Endometrial microvascular endothelial cells (primary cell): ENCODE results near the gene PSMB3. TPM values are rescaled to one million over a fixed set of nuclear protein-coding genes. Genes with fewer than 3 reads are reported as not detected.

Experiments
- in situ Hi-C: cut with HindIII; loops from 2 replicates; pipeline ENCODE4 v1.10.0; 2017; ENCODE audit warnings: low sequenced_read_pairs, low pct_unique_long_range_greater_than_20kb; ENCODE audit errors: inconsistent ontology term
- total RNA-seq: library from RNA; depleted of rRNA; stranded (reverse); fragments of >200 nt; gene quantifications from one replicate; pipeline ENCODE4 v1.2.3, GENCODE V29; 2015; ENCODE audit errors: inconsistent ontology term

PSMB3 gene
- total RNA-seq, result 303 TPM

DNA sequence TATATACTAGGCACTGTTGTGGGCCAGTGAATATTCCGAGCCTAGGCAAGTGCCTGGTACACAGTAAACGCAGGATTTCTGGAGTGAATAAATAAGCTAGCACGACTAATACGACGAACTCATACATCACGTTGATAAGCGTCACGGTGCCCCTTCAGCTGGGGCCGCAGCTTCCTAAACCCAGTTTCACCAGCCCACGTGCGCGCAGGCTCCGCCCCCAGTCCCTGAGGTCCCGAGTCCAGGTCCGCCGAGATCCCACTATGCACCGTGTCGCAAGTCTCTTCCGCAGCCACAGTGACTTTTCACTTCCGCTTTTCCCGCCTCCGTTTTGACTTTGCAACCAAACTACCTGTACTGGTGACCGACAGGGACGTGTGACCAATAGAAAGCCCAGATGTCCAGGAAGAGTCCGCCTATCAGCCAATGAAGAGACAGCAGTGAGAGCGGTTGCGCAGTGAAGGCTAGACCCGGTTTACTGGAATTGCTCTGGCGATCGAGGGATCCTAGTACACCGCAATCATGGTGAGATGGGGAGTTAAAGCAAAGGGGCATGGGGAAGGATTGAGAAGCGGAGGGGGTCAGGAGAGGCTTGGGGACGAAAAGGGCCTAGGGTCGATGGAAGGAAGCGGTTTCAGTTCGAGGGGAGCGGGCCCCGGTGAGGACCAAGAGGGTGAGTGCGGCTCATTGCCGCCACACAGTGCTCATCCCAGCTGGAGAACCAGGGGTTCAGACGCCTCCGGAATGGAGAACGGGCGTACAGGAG is at the start of gene PSMB3:
TSS of gene PSMB3 (plus strand) at position 434 of the 763 bp plus-strand sequence. CDS start at position 520, 86 bp downstream.
- in situ Hi-C loops, result no loop called here

DNA sequence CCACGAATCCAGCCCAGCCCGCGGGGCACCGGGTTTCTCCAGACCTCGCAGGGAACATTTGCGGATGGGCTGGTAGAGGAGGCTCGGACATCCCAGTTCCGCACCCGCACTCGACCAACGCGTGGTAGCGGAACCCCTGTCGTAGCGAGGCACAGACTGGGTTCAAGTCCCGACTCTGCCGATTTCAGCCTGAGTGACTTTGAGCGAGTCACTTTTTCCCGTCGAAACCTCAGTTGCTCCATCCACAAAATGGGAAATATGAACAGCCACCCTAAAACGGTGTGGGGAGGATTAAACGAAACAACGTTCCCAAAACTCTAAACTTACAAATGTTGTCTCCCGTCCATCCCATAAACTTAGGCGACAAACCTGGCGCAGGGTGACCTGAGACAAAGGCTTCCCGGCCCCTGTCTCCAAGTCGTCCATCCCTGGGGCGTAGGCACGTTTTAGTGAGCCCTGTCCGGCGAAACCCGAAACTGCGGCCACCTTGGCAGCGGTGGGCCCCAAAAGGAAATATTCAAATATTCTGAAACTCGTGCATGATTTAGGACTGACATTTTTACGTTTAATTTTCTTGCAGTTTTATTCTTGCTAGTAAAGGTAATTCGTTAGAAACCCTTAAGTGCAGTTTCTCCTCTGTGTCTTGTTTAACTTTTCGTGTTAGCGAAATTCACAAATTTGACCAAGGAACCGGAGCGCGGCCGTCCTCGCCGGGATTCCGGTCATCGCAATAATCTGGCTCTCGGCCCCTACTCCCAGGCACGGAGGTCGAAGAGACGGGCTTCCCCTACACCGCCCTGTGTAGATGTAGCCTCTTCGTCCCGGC is 49.4 kb upstream of the PSMB3 start:
- in situ Hi-C loops, result no loop called here

DNA sequence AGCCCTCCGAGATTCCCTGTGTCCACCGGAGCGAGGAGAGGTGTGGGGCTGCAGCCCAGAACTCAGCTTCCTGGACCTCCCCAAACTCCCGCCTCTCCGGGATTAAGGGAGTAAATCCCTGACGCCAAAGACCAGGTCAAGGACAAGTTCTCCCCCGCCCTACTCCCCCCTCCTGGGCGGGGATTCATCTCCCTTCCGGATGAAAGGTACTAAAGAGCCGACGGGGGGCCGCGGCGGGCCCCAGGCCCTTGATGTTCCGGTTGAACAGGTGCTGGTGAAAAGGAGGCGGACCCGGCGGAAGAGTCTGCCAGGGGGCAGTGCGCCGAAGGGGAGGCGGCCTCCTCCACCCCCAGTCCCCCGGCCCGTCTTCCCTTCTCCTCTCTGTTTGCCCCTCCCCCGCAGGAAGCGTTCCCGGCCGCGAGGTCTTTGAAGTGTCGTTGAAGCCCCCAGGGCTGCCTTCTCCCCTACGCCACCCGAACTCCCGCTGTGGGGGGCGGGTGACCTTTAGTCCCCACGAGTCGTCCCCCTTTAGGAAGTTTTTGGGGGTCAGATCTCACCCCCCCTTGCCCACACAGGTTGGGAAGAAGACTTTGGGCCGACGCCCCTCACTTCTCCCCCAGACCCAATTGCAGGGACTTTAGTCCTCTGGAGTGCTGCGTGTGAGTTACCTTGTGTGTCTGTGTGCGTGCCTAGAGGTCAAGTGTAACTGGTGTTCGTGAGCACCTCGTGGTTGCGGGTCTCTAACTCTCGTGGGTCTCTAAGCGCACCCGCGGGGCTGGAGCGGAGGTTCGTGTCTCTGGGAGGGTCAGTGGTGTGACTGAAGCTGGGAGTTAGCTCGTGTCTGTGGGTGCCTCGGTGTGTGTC is 48.6 kb upstream of the PSMB3 start:
- in situ Hi-C loops, result no loop called here

DNA sequence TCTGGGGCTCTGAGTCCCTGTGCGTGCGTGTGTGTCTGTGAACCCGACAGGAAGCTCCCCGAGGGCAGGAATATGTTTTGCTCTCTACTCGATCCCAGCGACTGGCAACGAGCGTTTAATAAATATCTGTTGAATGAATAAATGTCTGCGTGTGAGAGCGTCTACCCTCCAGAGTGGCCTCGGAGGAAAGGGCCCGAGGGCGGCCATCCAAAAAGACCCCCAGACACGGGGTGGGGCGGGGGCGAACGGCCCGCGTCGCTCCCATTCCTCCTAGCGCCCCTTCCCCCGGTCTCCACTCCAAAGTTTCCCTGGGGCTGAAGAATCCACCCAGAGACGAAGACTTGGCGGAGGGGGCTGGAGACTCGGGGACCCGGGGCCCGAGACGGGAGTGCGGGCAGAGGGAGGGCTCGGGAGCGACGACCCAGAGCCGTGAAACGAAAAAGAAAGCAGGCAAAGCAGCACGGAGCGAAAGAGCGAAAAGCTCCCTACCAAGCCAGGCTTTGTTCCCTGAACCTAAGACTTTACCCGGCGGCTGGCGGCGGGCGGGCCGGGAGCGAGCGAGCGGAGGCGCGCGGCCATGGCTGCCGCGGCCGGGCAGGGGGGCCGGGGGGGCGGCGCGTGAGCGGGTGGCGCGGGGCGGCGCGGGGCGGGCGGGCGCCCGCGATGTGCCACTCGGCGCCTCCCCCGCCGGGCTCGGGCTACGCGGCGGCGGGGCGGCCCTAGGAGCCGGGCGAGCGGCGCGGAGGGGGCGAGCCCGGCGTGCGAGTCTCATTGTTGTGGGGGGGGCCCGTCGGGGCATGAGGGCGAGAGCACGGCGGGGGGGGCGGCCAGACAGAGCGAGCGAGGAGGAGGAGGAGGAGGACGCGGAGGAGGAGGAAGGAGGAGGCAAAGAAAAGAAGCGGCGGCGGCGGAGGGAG is 47.7 kb upstream of the PSMB3 start, which contains the start of gene MLLT6:
TSS of gene MLLT6 (plus strand) at position 668 of the 917 bp plus-strand sequence. CDS start 360 bp downstream, outside the sequence.
- in situ Hi-C loops, result no loop called here

DNA sequence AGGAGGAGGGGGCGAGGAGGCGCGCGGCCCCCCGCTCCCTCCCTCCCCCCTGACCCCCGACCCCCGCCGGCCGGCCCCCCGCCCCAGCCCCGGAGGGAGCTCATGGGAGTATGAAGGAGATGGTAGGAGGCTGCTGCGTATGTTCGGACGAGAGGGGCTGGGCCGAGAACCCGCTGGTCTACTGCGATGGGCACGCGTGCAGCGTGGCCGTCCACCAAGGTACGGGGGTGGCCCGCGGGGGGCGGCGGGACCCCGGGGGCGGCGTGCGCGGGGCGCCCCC is 47.1 kb upstream of the PSMB3 start:
- in situ Hi-C loops, result no loop called here

DNA sequence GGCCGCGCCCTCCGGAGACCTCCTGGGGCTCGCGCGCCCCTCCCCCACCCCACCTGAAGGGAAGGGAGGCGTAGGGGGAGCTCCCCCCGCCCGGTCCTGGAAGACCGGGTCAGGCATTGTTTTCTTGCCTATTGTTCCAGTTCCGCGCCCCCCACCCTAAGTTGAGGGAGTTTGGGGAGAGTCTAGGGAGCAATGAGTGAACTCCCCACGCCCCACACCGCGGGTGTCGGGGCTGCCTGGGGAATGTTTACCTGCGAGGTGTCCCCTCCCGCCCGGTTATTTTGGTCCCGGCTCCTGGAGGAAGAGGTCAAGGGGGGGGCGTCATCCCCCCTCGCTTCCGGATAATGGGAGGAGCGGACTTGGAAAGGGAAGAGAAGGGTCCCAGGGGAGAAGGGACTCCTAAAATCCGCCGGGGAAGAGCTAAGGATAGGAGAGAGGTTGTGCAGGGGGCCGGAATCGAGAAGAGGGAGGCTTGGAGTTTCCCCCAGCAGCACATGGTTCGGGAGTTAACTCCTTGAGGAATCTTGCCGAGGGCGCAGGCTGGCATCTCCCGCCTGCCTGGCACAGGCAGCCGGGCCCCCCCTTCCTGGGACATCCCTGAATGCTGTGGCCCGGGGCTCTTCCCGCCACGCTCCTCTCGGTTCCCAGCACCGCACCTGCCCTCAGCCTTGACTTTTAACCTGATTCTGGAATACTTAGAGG is 46.6 kb upstream of the PSMB3 start:
- in situ Hi-C loops, result no loop called here

DNA sequence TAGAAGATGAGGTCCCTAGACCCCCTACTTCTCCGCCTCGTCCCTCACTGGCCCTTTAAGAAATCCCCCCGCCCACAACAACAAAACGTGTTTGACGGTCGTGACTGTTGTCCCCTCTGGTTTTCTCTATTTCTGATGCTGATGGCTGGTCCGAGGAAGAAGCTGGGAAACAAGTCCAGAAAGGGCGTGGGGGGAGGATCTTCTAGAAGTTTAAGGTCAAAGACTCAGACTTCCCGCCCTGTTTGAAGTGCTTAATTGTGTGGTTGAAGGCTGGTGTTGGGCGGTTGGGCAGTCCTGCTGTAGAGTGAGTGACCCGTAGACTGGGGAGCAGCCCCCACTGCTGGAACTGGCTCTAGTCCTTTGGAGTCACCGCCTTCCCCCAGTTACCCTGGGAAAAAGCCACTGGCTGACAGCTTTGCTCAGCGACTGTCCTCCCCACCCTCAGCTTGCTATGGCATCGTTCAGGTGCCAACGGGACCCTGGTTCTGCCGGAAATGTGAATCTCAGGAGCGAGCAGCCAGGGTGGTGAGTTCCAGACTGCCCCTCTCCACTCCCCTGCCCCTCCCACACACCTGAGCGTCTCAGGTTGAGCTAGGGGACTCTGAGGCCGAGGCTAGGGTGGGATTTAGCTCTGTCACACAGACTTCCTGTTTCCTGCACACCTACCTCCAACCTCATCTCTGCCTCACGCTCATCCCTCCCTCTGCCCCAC is 45.9 kb upstream of the PSMB3 start:
- in situ Hi-C loops, result no loop called here

DNA sequence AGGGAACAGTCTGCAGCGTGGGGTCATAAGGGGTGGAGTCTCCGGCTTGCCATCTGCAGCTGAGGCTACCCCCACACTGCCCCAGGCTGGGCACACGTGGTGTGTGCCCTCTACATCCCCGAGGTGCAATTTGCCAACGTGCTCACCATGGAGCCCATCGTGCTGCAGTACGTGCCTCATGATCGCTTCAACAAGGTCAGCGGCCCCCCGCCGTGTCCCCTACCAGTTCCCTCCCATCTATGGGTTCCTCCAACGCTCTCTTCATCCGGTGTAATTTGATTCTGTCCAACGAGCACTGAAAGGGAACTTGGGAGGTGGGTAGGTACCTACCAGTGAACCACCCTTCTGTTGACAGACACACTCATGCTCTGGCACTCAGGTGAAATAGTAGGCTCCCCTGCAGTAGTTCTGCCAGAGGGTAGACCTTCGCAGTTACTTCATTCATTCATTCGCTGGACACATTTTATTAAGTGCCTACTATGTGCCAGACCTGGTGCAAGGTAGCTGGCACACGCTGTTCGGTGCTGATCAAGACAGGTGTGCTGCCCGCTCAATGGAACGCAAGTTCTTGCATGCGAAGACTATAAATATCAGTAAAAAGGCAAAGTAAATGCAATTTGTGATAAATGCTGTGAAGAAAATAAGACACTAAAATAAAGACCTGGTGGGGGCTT is 44.7 kb upstream of the PSMB3 start:
- in situ Hi-C loops, result no loop called here

DNA sequence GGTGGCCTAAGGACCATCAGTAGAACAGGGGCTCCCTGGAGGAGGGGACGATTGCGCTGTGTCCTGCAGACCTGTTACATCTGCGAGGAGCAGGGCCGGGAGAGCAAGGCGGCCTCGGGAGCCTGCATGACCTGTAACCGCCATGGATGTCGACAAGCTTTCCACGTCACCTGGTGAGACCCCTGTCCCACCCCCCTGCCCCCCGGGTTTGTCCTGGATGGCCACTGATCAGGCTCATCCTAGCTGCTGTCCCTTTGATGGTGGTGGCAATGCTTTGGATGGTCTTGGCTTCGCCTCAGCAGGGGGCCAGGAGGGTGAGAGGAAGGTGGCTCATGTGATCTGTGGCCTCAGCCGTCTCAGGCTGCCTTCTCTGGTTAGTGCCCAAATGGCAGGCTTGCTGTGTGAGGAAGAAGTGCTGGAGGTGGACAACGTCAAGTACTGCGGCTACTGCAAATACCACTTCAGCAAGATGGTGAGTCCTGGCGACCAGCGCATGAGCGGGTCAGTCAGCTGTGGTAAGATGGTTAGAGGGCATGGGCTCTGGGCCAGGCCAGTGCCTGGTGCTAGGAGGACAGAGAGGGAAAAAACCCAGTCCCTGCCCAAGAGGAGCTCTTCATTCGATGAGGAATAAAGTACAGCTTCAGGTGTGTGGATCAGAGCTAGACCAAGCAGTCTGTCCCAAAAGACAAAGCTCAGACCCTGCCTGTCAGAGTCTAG is 43.3 kb upstream of the PSMB3 start:
- in situ Hi-C loops, result no loop called here

DNA sequence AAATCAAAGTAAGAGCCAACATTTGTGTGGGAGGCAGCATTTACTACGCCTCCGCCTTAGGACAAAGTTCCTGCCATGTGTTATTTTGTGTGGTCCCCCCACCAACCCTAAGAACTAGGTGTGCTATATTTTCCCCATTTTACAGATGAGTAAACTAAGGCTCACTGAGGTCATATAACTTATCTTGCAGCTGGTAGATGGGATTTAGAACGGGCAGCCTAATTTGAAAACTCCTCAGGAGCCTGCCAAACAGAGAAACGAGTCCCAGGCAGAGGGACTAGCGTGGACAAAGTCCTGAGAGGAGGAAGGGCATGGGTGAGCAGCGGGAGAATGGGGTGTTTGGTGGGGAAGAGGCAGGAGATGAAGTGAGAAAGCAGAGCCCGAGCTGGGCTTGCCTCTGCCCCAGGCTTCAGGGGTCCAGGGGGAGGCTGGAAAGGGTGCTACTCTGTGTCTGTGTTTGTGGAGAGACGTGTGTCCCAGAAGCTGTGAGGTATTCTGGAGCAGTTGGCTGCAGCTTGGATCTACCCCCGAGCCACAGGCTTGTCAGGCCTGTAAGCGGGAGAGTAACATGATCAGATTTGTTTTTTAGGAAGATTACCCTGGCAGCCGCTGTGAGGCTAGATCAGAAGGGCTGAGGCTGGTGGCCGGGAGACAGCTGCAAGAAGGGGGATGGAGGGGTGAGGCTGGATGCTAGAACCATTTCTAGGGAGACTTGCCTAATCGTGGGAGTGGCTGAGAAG is 42.5 kb upstream of the PSMB3 start:
- in situ Hi-C loops, result no loop called here

DNA sequence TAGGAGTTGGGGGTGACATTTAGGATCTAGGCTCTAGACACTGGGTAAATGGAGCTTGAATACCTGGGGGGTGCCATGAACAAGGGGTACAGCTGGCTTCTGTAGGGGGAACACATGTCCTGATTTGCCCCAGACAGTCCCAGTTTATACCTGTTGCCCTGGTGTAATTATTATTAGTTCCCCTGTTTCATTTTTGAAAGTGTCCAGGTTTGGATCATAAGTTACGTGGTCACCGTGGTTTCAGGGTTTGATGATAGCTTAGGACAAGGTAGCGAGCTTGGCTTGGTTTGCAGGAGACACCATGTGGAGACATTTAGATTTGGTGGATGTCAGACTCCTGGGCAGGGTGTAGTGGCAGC is 42.0 kb upstream of the PSMB3 start:
- in situ Hi-C loops, result no loop called here

DNA sequence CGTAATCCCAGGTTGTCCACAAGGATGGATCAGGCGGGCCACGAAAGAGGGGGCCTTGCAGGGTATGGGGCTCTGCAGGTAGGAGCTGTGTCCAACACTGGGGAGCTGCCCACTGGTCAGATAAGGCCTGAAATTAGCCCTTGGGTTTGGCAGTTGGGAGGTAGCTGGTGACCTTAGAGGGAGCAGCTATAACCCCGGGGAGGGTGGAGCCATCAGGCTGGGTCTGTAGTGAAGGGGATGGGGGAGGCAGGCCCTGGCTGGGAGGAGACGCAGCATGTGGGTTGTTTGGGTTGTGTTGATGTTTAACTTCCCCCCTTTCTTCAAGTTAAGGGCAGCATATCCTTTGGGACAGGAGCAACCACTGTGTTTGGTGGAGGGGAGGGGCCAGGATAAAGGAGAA is 41.6 kb upstream of the PSMB3 start:
- in situ Hi-C loops, result no loop called here

DNA sequence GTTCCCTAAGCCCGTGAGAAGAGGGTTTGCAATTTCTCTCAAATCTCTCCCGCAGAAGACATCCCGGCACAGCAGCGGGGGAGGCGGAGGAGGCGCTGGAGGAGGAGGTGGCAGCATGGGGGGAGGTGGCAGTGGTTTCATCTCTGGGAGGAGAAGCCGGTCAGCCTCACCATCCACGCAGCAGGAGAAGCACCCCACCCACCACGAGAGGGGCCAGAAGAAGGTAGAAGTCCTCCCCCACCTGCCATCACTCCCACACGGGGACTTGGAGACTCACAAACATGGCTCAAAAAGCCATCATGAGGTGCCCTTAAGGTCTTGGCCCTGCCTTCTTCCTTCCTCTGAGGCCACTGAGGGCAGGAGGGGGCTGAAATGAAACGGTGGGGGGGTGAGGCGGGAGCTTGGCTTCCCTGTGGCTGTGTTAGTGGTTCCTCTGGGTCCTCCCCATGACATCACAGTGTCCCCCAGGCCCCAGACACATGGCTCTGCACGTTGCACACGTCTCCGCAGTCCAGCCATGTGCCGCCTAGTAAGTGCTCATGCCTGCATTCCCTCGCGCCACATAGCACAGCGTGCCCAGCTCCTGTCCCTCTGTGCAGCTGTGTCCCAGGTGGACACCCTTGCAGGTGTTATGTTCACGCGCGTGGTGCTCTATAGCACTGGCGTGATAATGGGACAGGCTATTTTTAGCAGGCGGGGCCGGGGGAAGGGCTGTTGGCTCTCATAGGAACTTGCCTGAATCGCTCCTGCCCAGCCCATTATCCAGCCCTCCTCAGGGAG is 40.6 kb upstream of the PSMB3 start:
- in situ Hi-C loops, result no loop called here

DNA sequence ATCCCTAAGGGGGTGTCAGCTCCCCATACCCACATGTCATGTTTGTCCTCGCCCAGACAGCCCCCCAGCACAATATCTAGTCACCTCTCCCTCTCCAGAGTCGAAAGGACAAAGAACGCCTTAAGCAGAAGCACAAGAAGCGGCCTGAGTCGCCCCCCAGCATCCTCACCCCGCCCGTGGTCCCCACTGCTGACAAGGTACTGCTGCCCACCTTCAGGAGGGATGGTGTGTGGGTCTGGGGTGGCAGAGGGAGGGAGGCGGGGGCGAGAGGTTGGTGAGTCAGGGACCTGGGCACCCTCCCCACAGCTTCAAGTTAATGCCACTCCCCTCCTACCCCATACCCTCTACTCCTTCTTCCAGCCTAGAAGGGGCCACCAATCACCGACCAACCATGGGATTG is 39.9 kb upstream of the PSMB3 start:
- in situ Hi-C loops, result no loop called here
